Frontal cortex (tissue), 4 donors: ENCODE data around the gene KISS1. TPM values are rescaled to one million over a fixed set of nuclear protein-coding genes. Genes with fewer than 3 reads are reported as not detected.

Source experiments
- DNase-seq, 2 donors: peaks; one replicate each; pipeline ENCODE4 v3.0.0; 2012; ENCODE audit warnings: low spot score in 2 of 2
- FAIRE-seq: peaks from 2 replicates; lab custom pipeline; 2012; peaks lifted over from hg19 to GRCh38; lab: Jason Lieb, UNC
- total RNA-seq: library from RNA; depleted of rRNA; stranded (reverse); fragments of >200 nt; gene quantifications from one replicate; pipeline ENCODE4 v1.2.3, GENCODE V29; 2014
- donor health status: control.
- donor health status: control.
- donor health status: control.

The KISS1 gene
- total RNA-seq, 1 donor from 2014 or later, result not detected

GRCh38 chr1:204219971-204220616 lies 23.8 kb upstream of the KISS1 start:
- DNase-seq (no peak), FAIRE-seq (no peak)

- DNase-seq, result no peak
- no peak for FAIRE-seq
Measured at GRCh38 chr1:204218552-204218951, 22.3 kb upstream of the KISS1 start.

- FAIRE-seq, result no peak
- no peak for DNase-seq
Measured at GRCh38 chr1:204217648-204218000, 21.3 kb upstream of the KISS1 start.

- DNase-seq, result no peak
- no peak for FAIRE-seq
Measured at GRCh38 chr1:204216880-204217647, 20.8 kb upstream of the KISS1 start.

- DNase-seq, result no peak
- no peak for FAIRE-seq
Measured at GRCh38 chr1:204216236-204216635, 19.9 kb upstream of the KISS1 start.

- no peak for FAIRE-seq
- DNase-seq, result peak; percentile 49 to 62
Measured at GRCh38 chr1:204213668-204214662, 17.7 kb upstream of the KISS1 start, which contains the start of gene GOLT1A. Gene GOLT1A (minus strand): TSS chr1:204213988. CDS start chr1:204213906, 82 bp downstream.

GRCh38 chr1:204212715-204213114 lies 16.4 kb upstream of the KISS1 start:
- no peak for DNase-seq
- no peak for FAIRE-seq

GRCh38 chr1:204211046-204211445 lies 14.8 kb upstream of the KISS1 start:
- DNase-seq (no peak), FAIRE-seq (no peak)

- DNase-seq, result peak; percentile 52 to 74
- FAIRE-seq, result no peak
Measured at GRCh38 chr1:204207136-204207616, 10.9 kb upstream of the KISS1 start.

GRCh38 chr1:204206121-204206520 lies 9.8 kb upstream of the KISS1 start:
- FAIRE-seq (no peak), DNase-seq (no peak)

GRCh38 chr1:204205486-204205885 lies 9.2 kb upstream of the KISS1 start:
- DNase-seq (no peak), FAIRE-seq (no peak)

GRCh38 chr1:204204944-204205343 lies 8.7 kb upstream of the KISS1 start:
- FAIRE-seq, result no peak
- no peak for DNase-seq

GRCh38 chr1:204203206-204203767 lies 7.0 kb upstream of the KISS1 start:
- DNase-seq, result no peak
- no peak for FAIRE-seq

GRCh38 chr1:204202481-204202880 lies 6.2 kb upstream of the KISS1 start:
- FAIRE-seq, result no peak

GRCh38 chr1:204201348-204202040 lies 5.2 kb upstream of the KISS1 start:
- DNase-seq (no peak), FAIRE-seq (no peak)

More at GRCh38 chr1:204202481-204202880, 6.2 kb upstream of the KISS1 start:
- no peak for DNase-seq

GRCh38 chr1:204199579-204199978 lies 3.3 kb upstream of the KISS1 start:
- DNase-seq (no peak), FAIRE-seq (no peak)

- DNase-seq (peak in 1 of 2 donors; percentile 41), FAIRE-seq (no peak)
Measured at GRCh38 chr1:204198348-204199340, 2.4 kb upstream of the KISS1 start.

- DNase-seq (no peak), FAIRE-seq (no peak)
Measured at GRCh38 chr1:204197068-204197467, 777 bp upstream of the KISS1 start.
